Measurements from ENCODE around the gene VGLL1.

Gene VGLL1

DNA sequence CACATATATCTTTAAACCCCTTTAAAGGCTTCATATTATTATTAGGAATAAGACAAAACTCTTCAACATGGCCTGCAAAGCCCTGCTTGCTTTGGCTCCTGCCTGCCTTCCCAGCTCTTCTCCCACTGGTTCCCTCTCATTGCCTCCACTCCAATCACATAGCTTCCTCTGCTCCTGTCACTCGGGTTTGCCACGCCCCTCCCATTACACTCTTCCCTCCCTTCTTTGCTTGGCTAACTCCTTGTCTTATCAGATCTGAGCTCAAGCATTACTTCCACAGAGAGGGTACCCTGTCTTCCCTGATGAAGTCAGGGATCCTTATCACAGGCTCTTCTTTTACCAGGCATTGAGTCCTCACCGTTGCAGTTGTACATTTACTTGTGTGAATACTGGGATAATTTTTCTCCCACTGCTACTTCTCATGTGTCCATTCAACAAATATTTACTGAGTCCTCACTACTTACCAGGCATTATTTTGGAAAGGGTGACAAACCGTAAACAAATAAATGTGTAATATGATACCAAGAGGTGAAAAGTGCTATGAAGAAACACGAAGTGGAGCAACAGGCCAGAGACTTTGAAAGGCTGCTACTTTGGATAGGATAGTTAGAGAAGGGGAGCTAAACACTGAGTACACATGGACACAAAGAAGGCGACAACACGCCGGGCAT lies 3.2 kb upstream of the VGLL1 start:
- no peak overlapping the region for H3K4me3 ChIP-seq (ENCODE audit: low read depth, low read length)
- in situ Hi-C loops (cut with HindIII; ENCODE audit: low sequenced_read_pairs): no loop called here
- no peak for DNase-seq (ENCODE audit: low read depth, low spot score)
- TF ChIP-seq, protein P1, sequence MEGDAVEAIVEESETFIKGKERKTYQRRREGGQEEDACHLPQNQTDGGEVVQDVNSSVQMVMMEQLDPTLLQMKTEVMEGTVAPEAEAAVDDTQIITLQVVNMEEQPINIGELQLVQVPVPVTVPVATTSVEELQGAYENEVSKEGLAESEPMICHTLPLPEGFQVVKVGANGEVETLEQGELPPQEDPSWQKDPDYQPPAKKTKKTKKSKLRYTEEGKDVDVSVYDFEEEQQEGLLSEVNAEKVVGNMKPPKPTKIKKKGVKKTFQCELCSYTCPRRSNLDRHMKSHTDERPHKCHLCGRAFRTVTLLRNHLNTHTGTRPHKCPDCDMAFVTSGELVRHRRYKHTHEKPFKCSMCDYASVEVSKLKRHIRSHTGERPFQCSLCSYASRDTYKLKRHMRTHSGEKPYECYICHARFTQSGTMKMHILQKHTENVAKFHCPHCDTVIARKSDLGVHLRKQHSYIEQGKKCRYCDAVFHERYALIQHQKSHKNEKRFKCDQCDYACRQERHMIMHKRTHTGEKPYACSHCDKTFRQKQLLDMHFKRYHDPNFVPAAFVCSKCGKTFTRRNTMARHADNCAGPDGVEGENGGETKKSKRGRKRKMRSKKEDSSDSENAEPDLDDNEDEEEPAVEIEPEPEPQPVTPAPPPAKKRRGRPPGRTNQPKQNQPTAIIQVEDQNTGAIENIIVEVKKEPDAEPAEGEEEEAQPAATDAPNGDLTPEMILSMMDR (IDR thresholded peaks at IDR 0.05; ENCODE audit: low read depth, low read length): no peak

DNA sequence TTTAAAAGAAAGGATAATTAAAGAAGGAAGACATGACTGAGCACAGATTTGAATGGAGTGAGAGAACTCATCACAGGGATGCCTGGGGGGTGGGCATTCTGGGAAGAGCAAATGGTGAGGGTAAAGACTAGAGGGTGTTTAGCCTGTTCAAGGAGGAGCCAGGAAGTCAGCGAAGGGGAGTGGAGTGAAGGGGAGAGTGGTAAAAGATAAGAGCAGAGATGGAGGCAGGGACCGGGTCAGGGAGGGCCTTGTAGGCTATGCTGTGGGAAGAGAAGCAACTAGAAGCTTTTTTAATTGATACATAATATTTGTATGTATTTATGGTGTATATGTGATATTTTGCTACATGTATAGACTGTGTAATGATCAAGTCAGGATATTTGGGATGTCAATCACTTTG lies 2.2 kb upstream of the VGLL1 start:
- DNase-seq (ENCODE audit: low read depth, low spot score): no peak
- in situ Hi-C loops (cut with HindIII; ENCODE audit: low sequenced_read_pairs): no loop called here
- no peak overlapping the region for H3K4me3 ChIP-seq (ENCODE audit: low read depth, low read length)
- TF ChIP-seq, protein P1 (IDR thresholded peaks at IDR 0.05; ENCODE audit: low read depth, low read length): no peak

DNA sequence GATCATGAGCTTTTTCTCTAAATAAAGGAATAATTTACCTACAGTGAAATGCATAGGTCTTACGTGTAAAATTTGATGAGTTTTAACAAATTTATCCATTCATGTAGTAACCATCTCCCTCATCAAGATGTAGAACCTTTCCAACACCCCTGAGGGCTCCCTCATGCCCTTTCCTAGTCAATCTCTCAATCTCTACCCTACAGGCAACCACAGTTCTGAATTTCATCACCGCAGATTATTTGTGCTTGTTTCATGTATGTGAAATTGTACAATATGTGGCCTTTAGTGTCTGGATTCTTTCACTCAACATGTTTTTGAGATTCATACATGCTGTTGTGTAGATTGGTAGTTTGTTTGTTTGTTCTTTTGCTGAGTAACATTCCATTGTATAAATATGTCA lies 2.1 kb downstream of the VGLL1 start:
- TF ChIP-seq, protein P1 (IDR thresholded peaks at IDR 0.05; ENCODE audit: low read depth, low read length): no peak
- DNase-seq (ENCODE audit: low read depth, low spot score): no peak
- H3K4me3 ChIP-seq (ENCODE audit: low read depth, low read length): no peak overlapping the region
- in situ Hi-C loops (cut with HindIII; ENCODE audit: low sequenced_read_pairs): no loop called here

DNA sequence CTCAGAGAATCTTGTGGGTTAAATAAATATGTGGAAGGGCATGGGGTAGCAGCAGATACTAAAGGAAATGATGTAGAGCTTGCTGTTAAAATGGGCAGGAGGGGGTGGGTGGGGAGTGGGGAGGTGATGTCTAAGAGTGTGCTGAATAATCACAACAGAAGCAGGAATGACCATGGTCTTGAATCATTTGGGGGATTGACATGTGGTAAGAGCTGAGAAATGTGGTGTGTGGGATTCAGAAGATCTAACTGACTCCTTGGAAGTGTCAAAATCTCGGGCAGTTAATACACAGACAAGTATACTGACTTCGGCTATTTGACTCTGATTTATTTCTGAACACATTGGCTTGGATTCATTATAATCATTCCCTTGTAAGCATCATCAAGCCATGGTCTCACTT lies 6.8 kb downstream of the VGLL1 start:
- TF ChIP-seq, protein P1 (IDR thresholded peaks at IDR 0.05; ENCODE audit: low read depth, low read length): no peak
- in situ Hi-C loops (cut with HindIII; ENCODE audit: low sequenced_read_pairs): no loop called here
- no peak for DNase-seq (ENCODE audit: low read depth, low spot score)
- no peak overlapping the region for H3K4me3 ChIP-seq (ENCODE audit: low read depth, low read length)

DNA sequence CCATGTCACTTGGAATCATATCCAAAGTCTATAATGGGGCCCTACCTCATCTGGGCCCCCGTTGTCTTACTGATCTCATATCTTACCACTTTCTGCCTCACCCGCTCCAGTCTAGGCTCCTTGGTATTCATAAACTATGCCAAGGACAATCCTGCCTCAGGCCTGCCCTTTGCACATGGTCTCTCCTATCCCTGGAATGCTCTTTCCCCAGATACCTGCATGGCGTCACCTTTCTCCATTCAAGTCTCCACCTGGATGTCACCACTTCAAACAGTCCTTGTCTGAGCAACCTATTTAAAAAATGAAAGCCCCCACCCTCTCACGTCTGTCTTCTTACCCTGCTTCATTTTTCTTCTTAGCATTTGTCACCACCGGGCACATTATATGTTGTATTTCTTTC lies 8.2 kb downstream of the VGLL1 start:
- TF ChIP-seq, protein P1 (IDR thresholded peaks at IDR 0.05; ENCODE audit: low read depth, low read length): no peak
- H3K4me3 ChIP-seq (ENCODE audit: low read depth, low read length): no peak overlapping the region
- DNase-seq (ENCODE audit: low read depth, low spot score): no peak
- in situ Hi-C loops (cut with HindIII; ENCODE audit: low sequenced_read_pairs): no loop called here

DNA sequence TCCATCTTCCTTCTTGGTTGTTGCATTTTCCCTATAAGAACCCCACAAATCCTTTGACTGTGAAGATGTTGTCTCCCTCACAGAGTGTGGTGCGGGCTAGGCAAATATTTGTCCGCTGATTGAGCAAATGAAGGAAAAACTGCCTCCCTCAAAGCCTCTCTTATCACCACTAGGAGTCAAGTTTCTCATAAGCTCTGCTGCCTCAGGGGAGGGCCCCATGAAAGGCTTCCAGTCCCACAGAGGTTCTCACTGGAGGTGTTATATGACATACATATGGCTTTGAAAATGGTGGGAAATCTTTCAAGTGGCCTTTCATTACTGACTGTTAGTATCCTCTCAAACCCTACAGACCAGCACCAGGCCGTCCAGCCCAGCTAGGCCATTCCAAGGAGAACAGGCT lies 9.3 kb downstream of the VGLL1 start:
- no peak for DNase-seq (ENCODE audit: low read depth, low spot score)
- in situ Hi-C loops (cut with HindIII; ENCODE audit: low sequenced_read_pairs): no loop called here
- TF ChIP-seq, protein P1 (IDR thresholded peaks at IDR 0.05; ENCODE audit: low read depth, low read length): no peak
- H3K4me3 ChIP-seq (ENCODE audit: low read depth, low read length): no peak overlapping the region

Measured in astrocyte of the spinal cord (primary cell).